ENCODE measurements around the gene NCMAP. TPM values are rescaled to one million over a fixed set of nuclear protein-coding genes. Genes with fewer than 3 reads are reported as not detected.

Gene NCMAP
- total RNA-seq, 1 donor from 2014 or later, result 2.1 TPM

GRCh38 chr1:24636661-24637357, 80.9 kb downstream of the NCMAP start:
- Mint-ChIP-seq H3K27me3 (peaks cover 11% of the 10 kb centered on the region), H3K27ac (no peak overlapping the region), H3K9me3 (no peaks in the 10 kb centered on the region), H3K4me1 (ENCODE audit: unreplicated experiment) (peaks cover 16% of the 10 kb centered on the region), H3K36me3 (no peaks in the 10 kb centered on the region), H3K4me3 (no peak overlapping the region)
- TF ChIP-seq CTCF (conservative IDR thresholded peaks at IDR 0.05), result no peak
- DNase-seq (ENCODE audit: extremely low spot score, unreplicated experiment), result no peak

GRCh38 chr1:24639094-24639493, 83.2 kb downstream of the NCMAP start:
- Mint-ChIP-seq H3K4me1 (ENCODE audit: unreplicated experiment) (peaks cover 17% of the 10 kb centered on the region), H3K4me3 (peak overlapping the region; percentile 75), H3K27ac (peak overlapping the region; percentile 55), H3K36me3 (no peaks in the 10 kb centered on the region), H3K9me3 (no peaks in the 10 kb centered on the region), H3K27me3 (peaks cover 11% of the 10 kb centered on the region)
- TF ChIP-seq CTCF (conservative IDR thresholded peaks at IDR 0.05), result no peak
- DNase-seq (ENCODE audit: extremely low spot score, unreplicated experiment), result no peak

- H3K27ac Mint-ChIP-seq, result peak overlapping the region; percentile 55
- H3K4me3 Mint-ChIP-seq, result peak overlapping the region; percentile 75
- H3K27me3 Mint-ChIP-seq, result peaks cover 11% of the 10 kb centered on the region
- DNase-seq (ENCODE audit: extremely low spot score, unreplicated experiment), result no peak
- peaks cover 3% of the 10 kb centered on the region for H3K36me3 Mint-ChIP-seq
- peaks cover 25% of the 10 kb centered on the region for H3K4me1 Mint-ChIP-seq (ENCODE audit: unreplicated experiment)
- TF ChIP-seq CTCF (conservative IDR thresholded peaks at IDR 0.05), result no peak
- H3K9me3 Mint-ChIP-seq, result no peaks in the 10 kb centered on the region
These were observed 84.0 kb downstream of the NCMAP start for GRCh38 chr1:24639881-24640280.

GRCh38 chr1:24640288-24640687, 84.4 kb downstream of the NCMAP start:
- no peaks in the 10 kb centered on the region for H3K9me3 Mint-ChIP-seq
- H3K4me1 Mint-ChIP-seq (ENCODE audit: unreplicated experiment), result peaks cover 25% of the 10 kb centered on the region
- H3K4me3 Mint-ChIP-seq, result peak overlapping the region; percentile 44
- peak overlapping the region; percentile 100 for H3K27ac Mint-ChIP-seq
- no peak for DNase-seq (ENCODE audit: extremely low spot score, unreplicated experiment)
- H3K36me3 Mint-ChIP-seq, result peaks cover 7% of the 10 kb centered on the region
- peaks cover 8% of the 10 kb centered on the region for H3K27me3 Mint-ChIP-seq
- no peak for TF ChIP-seq CTCF (conservative IDR thresholded peaks at IDR 0.05)

- Mint-ChIP-seq H3K36me3 (peaks cover 13% of the 10 kb centered on the region), H3K4me3 (peak overlapping the region; percentile 99), H3K9me3 (no peaks in the 10 kb centered on the region), H3K4me1 (ENCODE audit: unreplicated experiment) (peaks cover 27% of the 10 kb centered on the region), H3K27ac (peak overlapping the region; percentile 100), H3K27me3 (peaks cover 5% of the 10 kb centered on the region)
- DNase-seq (ENCODE audit: extremely low spot score, unreplicated experiment), result no peak
- no peak for TF ChIP-seq CTCF (conservative IDR thresholded peaks at IDR 0.05)
These were observed 85.8 kb downstream of the NCMAP start for GRCh38 chr1:24641646-24642151.

All from type B pancreatic cell (in vitro differentiated cells).